Activated T-helper 2 cell treated with anti-CD3 and anti-CD28 coated beads, Interferon-gamma antibody, Interleukin-2, Interleukin-4, amounts not matched to agents 10 μg/mL and 5 μg/mL and 100 μg/mL, durations not matched to agents 14 hours and 24 hours and 36 hours (primary cell): ENCODE data around the gene RABL3. TPM values are rescaled to one million over a fixed set of nuclear protein-coding genes. Genes with fewer than 3 reads are reported as not detected.
"Not testable (repeated sequence)": the region's sequence is repeated elsewhere in the genome, so short reads cannot be mapped to it uniquely, and the experiment has no call there.

Experiments used
- DNase-seq: peaks from one replicate; pipeline ENCODE4 v3.0.0; 2021; ENCODE audit warnings: low spot score
- H3K27ac Mint-ChIP-seq: one replicate; pipeline ENCODE4 v1.8.0; 2021; ENCODE audit warnings: mixed read lengths
- H3K27me3 Mint-ChIP-seq: one replicate; pipeline ENCODE4 v1.8.0; 2021; ENCODE audit warnings: low read depth, mixed read lengths
- H3K36me3 Mint-ChIP-seq: one replicate; pipeline ENCODE4 v1.8.0; 2021; ENCODE audit warnings: low read depth, mixed read lengths
- H3K4me1 Mint-ChIP-seq: one replicate; pipeline ENCODE4 v1.8.0; 2021; ENCODE audit warnings: low read depth, mixed read lengths
- H3K4me3 Mint-ChIP-seq: one replicate; pipeline ENCODE4 v1.8.0; 2021; ENCODE audit warnings: low read depth, mild to moderate bottlenecking, moderate library complexity, mixed read lengths
- H3K9me3 Mint-ChIP-seq: one replicate; pipeline ENCODE4 v1.8.0; 2021; ENCODE audit warnings: mixed read lengths
- intact Hi-C: fragments of 100-400 bp; cut with micrococcal nuclease; formaldehyde crosslinking; loops from one replicate; pipeline ENCODE4 v1.15.1; 2023
- total RNA-seq: library from RNA; stranded (reverse); gene quantifications from 2 replicates; pipeline ENCODE4 v1.2.3, GENCODE V29; 2022

Gene RABL3, protein sequence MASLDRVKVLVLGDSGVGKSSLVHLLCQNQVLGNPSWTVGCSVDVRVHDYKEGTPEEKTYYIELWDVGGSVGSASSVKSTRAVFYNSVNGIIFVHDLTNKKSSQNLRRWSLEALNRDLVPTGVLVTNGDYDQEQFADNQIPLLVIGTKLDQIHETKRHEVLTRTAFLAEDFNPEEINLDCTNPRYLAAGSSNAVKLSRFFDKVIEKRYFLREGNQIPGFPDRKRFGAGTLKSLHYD
- total RNA-seq, result 26.6 and 30.8 TPM in 2 replicates

DNA sequence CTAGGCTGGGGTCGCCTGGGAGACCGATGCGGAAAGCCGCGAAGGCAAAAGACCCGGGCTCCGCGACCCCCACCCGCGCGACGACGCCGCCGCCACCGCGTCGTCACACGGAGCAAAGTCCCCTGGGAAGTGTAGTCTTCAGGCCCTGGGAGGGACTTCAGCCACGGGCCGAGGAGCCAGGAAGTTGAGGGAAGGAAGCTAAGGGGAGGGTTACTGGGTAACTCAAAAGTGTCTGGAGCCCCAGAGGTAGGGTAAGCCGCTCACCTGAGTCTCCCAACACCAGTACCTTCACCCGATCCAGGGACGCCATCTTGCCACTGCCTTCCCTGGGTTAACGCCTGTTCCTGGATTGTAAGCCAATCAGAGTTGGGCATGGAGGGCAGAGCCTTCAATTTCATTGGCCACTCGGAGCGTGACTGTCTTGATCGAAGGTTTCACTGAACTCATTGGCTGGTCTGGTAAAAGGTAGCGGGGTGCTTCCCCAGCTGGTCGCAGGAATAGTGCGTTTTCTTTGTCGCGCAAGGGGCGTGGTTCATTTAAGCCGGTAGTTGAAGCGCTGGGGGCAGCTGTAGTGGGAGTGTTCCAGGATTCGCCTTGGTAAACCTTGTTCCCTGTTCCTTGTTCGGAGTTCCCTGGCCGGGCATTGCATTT is at the start of gene RABL3, which contains the start of gene GTF2E1:
Gene RABL3, minus strand, starts transcription at position 319 of the 651 bp plus-strand sequence. Its CDS starts 9 bp downstream, at position 310.
Gene GTF2E1, plus strand, starts transcription at position 547 of the 651 bp plus-strand sequence. CDS start 7,809 bp downstream, outside the sequence.
- Mint-ChIP-seq H3K4me3 (peak within 1 kb of the TSS; percentile 95), H3K9me3 (no peaks in the 10 kb centered on the region), H3K27me3 (no peaks in the 10 kb centered on the region), H3K27ac (peak within 1 kb of the TSS; percentile 97), H3K36me3 (peaks cover 28% of the 10 kb centered on the region), H3K4me1 (peaks cover 15% of the 10 kb centered on the region)
- intact Hi-C loops, result loop anchor here (1.0 to 10.0 kb wide), 4 partner anchors 32 to 1278 kb away; partner anchors contain the start of genes NDUFB4, POGLUT1 and TMEM39A
- DNase-seq, result peak; percentile 95

DNA sequence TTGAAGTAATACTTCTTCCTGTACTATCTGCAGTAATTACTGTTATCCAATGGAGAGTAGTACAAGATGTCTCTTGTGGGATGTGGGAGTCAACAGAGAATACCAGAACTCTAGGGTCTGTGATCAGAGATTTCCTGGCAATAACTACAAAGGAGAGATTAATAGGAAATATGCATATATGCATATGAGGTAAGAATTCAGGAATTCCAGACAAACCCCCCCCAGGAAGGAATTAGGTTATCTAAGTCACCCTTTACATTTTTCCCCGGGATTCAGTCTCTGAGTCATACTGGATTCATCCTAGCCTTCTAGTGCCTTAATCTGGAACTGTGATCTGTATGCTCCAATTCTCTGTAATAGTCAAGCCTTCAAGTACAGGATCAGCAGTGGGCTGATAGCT is 49.6 kb upstream of the RABL3 start:
- no peak for DNase-seq
- intact Hi-C loops, result loop anchor here (10.0 kb wide), 1 partner anchor 197 kb away; the partner anchor contains the start of gene NDUFB4
- no peak overlapping the region for H3K4me3 Mint-ChIP-seq
- no peaks in the 10 kb centered on the region for H3K9me3 Mint-ChIP-seq
- H3K36me3 Mint-ChIP-seq, result no peaks in the 10 kb centered on the region
- H3K27ac Mint-ChIP-seq, result no peak overlapping the region
- H3K4me1 Mint-ChIP-seq, result no peaks in the 10 kb centered on the region
- no peaks in the 10 kb centered on the region for H3K27me3 Mint-ChIP-seq

DNA sequence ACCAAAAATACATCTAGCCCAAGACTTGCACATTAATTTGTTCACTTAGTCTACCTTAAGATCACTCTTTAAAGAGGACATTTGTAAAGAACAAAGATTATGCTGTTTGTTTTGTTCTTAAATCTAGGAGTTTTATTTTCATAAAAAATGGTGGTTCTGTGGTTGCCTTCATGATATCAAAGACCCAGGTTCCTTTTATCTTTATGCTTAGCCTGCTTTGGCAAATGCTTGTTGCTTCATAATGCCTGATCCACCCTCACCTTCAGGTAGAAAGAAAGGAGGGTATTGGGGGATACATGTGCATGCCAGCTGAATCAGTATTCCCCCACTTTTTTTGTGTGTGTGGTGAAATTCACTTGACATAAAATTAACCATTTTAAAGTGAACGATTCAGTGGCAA is 48.7 kb upstream of the RABL3 start:
- intact Hi-C loops, result loop anchor here (10.0 kb wide), 1 partner anchor 196 kb away; the partner anchor contains the start of gene NDUFB4
- H3K4me1 Mint-ChIP-seq, result no peaks in the 10 kb centered on the region
- no peak overlapping the region for H3K4me3 Mint-ChIP-seq
- H3K27ac Mint-ChIP-seq, result no peak overlapping the region
- no peaks in the 10 kb centered on the region for H3K9me3 Mint-ChIP-seq
- DNase-seq, result no peak
- H3K27me3 Mint-ChIP-seq, result no peaks in the 10 kb centered on the region
- no peaks in the 10 kb centered on the region for H3K36me3 Mint-ChIP-seq

DNA sequence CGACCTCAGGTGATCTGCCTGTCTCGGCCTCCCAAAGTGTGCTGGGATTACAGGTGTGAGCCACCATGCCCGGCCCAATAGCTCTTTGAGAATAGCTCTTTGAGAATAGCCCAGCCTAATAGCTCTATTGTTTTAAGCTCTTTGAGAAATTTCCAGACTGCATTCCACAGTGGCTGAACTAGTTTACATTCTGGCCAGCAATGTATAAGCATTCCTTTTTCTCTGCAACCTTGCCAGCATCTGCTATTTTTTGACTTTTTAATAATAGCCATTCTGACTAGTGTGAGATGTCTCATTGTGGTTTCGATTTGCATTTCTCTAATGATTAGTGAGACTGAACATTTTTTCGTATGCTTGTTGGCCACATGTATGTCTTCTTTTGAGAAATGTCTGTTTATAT is 43.5 kb upstream of the RABL3 start:
- DNase-seq, H3K27ac Mint-ChIP-seq, H3K4me1 Mint-ChIP-seq, H3K9me3 Mint-ChIP-seq, H3K4me3 Mint-ChIP-seq, H3K27me3 Mint-ChIP-seq, intact Hi-C loops: not testable (repeated sequence)
- peaks cover 10% of the 10 kb centered on the region for H3K36me3 Mint-ChIP-seq

DNA sequence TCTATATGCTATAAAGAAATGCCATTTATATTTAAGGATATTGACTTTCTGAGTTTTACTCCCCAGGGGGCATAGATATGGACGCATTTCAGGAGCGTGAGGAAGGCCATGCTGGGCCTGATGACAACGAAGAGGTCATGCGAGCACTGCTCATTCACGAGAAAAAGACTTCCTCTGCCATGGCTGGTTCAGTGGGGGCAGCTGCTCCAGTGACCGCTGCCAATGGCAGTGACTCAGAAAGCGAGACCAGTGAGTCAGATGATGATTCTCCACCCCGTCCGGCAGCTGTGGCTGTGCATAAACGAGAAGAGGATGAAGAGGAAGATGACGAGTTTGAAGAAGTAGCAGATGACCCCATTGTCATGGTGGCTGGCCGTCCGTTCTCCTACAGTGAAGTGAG is 38.7 kb upstream of the RABL3 start:
- DNase-seq, result no peak
- Mint-ChIP-seq H3K27ac (no peak overlapping the region), H3K27me3 (no peaks in the 10 kb centered on the region), H3K36me3 (peaks cover 32% of the 10 kb centered on the region), H3K4me1 (peaks cover 4% of the 10 kb centered on the region), H3K9me3 (no peaks in the 10 kb centered on the region), H3K4me3 (no peak overlapping the region)
- intact Hi-C loops, result no loop called here

DNA sequence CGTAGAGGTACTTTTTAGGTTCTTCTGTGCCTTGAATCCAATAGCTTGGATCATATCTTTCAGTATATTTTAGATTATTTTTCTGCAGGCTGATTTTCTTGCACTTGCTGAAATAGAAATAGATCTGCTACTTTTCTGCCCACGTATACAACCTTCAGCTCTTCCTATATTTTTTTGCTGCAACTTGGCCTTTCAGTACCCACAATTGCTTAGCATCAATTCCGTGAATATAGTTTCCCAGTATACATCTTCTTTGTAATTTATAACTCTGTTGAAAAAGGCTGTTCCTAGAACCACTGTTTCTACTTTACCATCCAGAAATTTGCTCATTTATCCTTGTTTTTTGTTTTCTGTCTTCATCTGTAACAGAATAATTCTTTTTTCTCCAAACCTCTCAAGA is 36.5 kb upstream of the RABL3 start:
- Mint-ChIP-seq H3K9me3 (no peaks in the 10 kb centered on the region), H3K27me3 (no peaks in the 10 kb centered on the region), H3K27ac (no peak overlapping the region), H3K36me3 (peaks cover 32% of the 10 kb centered on the region), H3K4me1 (peaks cover 4% of the 10 kb centered on the region), H3K4me3 (no peak overlapping the region)
- DNase-seq, result no peak
- intact Hi-C loops, result no loop called here

DNA sequence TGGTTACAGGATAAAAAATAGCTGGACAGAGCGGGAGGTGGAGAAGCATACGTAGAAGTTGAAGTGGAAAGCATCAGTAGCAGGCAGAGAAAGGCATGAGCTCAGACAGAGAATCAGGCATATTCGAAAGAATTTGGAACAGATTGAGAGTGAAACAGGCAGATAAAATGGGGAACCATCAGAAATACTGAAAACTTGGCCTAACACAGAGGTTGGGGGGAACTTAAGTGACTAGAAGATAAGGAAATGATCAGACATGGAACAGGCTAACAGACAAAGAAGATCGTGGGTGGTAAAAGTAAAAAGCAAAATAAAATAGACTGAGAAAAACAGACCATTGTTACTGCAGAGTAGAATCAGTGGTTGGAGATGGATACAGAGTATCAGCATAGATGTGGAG is 33.1 kb upstream of the RABL3 start:
- Mint-ChIP-seq H3K27ac (no peak overlapping the region), H3K9me3 (no peaks in the 10 kb centered on the region), H3K36me3 (peaks cover 34% of the 10 kb centered on the region), H3K4me3 (no peak overlapping the region), H3K27me3 (no peaks in the 10 kb centered on the region), H3K4me1 (peaks cover 8% of the 10 kb centered on the region)
- intact Hi-C loops, result no loop called here
- DNase-seq, result no peak

DNA sequence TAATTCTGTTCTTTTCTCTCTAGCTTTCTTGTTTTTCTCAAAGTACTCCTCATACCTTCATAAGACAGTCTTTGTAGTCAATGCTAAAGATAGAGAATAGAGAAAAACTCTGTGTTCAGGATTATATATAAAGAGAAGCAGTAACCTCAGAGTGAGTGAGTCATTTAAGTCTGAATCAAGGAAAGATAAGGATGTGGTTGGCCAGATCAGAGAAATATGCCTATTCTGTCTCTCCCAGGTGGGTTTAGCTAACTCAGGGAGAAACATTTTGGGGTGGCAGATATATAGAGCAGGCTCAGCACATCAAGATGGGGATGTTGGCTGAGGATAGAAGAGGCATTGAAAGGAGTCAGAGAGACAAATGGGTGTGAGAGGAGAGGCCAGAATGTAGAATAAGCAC is 31.6 kb upstream of the RABL3 start:
- peaks cover 8% of the 10 kb centered on the region for H3K4me1 Mint-ChIP-seq
- no peak overlapping the region for H3K4me3 Mint-ChIP-seq
- DNase-seq, result no peak
- H3K27ac Mint-ChIP-seq, result no peak overlapping the region
- H3K9me3 Mint-ChIP-seq, result no peaks in the 10 kb centered on the region
- H3K27me3 Mint-ChIP-seq, result no peaks in the 10 kb centered on the region
- peaks cover 30% of the 10 kb centered on the region for H3K36me3 Mint-ChIP-seq
- intact Hi-C loops, result loop anchor here (1.0 kb wide), 1 partner anchor 32 kb away; the partner anchor contains the start of genes GTF2E1 and RABL3

DNA sequence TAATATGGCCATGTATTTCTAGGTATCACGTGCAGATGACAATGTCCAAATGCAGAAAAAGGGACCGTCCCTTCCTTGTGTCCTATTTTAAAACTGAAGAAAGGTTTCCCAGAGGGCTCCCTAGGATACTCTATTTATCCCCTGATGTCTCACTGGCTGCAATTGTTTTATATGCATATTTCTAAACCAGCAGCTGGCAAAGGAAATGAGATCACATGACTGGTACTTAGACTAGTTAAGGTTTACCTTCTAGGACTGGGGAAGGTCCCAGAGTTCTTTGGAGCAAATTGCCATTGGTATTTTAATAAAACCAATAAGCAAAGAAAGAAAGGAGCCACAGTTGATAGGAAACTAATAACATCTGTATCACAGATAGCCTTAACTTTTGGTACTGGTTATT is 29.8 kb upstream of the RABL3 start:
- Mint-ChIP-seq H3K4me1 (peaks cover 5% of the 10 kb centered on the region), H3K9me3 (no peaks in the 10 kb centered on the region), H3K36me3 (peaks cover 22% of the 10 kb centered on the region), H3K4me3 (no peak overlapping the region), H3K27ac (no peak overlapping the region), H3K27me3 (no peaks in the 10 kb centered on the region)
- DNase-seq, result no peak
- intact Hi-C loops, result no loop called here

DNA sequence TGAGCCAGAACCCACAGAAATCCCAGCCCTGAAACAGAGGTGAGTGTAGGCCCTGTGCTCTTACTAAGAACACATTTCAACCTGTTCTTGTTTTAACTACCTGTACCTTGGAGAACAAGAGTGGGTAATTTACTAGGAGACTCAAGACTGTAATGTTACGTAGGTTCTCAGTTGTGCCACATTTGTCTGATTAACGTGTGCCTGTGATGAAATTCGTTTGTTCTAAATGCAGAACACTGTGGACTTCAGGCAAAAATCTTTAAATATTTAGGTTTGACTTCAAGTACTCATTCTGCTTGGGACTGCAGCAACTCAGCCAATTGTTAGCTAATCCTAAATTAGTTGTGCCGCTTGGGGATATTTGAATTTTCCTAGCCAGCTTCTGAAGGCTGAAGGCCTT is 28.6 kb upstream of the RABL3 start:
- intact Hi-C loops, result no loop called here
- Mint-ChIP-seq H3K36me3 (peaks cover 19% of the 10 kb centered on the region), H3K4me3 (no peak overlapping the region), H3K4me1 (peaks cover 12% of the 10 kb centered on the region), H3K27me3 (no peaks in the 10 kb centered on the region), H3K9me3 (no peaks in the 10 kb centered on the region), H3K27ac (no peak overlapping the region)
- DNase-seq, result no peak

DNA sequence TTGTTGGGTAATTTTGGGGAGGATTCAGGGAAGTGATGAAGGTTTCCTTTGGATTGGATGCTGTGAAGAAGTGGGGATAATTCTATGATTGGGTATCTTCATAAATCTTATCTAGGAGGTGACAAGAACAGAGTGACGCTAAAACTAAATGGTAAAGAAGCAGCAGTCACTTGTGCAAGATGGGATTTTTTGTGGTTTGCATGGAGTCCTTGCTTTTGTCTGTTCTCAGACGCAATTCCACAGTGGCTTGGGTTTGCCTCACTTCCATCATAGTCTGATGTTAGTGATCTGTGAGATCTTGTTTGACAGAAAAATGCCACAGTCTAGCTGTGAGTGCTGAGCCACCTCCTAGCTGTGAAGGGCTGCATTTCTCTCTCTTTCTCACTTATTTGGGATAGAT is 27.1 kb upstream of the RABL3 start:
- intact Hi-C loops, result no loop called here
- peaks cover 15% of the 10 kb centered on the region for H3K4me1 Mint-ChIP-seq
- H3K4me3 Mint-ChIP-seq, result no peak overlapping the region
- DNase-seq, result no peak
- no peak overlapping the region for H3K27ac Mint-ChIP-seq
- no peaks in the 10 kb centered on the region for H3K27me3 Mint-ChIP-seq
- H3K9me3 Mint-ChIP-seq, result no peaks in the 10 kb centered on the region
- H3K36me3 Mint-ChIP-seq, result peaks cover 19% of the 10 kb centered on the region

DNA sequence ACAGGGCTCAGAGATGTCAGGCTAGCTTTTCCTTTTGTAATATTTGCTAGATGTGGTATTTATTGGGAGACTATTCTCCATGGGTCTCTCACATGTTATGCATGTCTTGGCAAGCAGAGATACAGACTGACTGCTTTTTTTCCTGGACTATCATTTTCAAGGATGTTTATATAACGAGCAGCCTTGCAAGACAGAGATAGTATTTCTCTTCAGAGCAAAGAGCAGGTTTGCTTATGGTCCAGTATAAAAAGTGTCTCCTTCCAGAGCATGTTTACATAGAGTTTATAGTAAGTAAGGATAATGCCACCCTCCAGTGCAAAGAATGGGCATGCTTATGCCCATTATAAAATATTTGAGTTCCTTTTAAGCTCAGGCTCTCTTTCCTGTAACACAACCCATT is 24.8 kb upstream of the RABL3 start:
- intact Hi-C loops, result no loop called here
- Mint-ChIP-seq H3K9me3 (no peaks in the 10 kb centered on the region), H3K4me3 (no peak overlapping the region), H3K27ac (no peak overlapping the region), H3K36me3 (peaks cover 16% of the 10 kb centered on the region), H3K4me1 (peaks cover 23% of the 10 kb centered on the region), H3K27me3 (no peaks in the 10 kb centered on the region)
- DNase-seq, result no peak

DNA sequence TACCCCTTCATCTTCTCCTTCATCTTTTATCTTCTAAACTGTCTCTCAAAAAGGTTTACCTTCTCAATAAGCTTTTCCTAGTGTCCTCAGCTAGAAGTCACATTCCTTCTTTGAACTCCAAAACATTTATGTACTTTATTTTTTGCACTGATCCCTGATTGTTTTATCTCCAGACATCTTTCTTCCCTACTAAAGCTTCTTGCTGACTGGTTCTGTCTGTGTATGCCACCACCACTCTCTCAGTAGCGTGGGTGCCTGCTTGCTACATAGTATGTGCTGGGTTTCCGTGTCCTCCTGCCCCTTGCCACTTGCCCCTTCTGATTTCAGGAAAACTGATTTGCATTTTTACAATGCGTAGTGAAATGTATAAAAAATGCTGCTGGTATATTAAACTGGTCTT is 24.3 kb upstream of the RABL3 start:
- peaks cover 14% of the 10 kb centered on the region for H3K36me3 Mint-ChIP-seq
- DNase-seq, result no peak
- H3K4me1 Mint-ChIP-seq, result peaks cover 24% of the 10 kb centered on the region
- intact Hi-C loops, result no loop called here
- H3K9me3 Mint-ChIP-seq, result no peaks in the 10 kb centered on the region
- no peak overlapping the region for H3K4me3 Mint-ChIP-seq
- no peak overlapping the region for H3K27ac Mint-ChIP-seq
- no peaks in the 10 kb centered on the region for H3K27me3 Mint-ChIP-seq
